Panc1 (cell line): ENCODE results near the gene CDC42. TPM values are rescaled to one million over a fixed set of nuclear protein-coding genes. Genes with fewer than 3 reads are reported as not detected.
A peak's percentile ranks its signal among the peaks of the same experiment; 100 is the strongest.

Experiments
- ATAC-seq: fragments of 200-7000 bp; cut with Tn5 transposase; 2 replicates; pipeline ENCODE4 v1.9.1; 2020; ENCODE audit warnings: mild to moderate bottlenecking, moderate library complexity
- BruUV-seq: library from RNA; stranded (reverse); fragments of 400-500 nt; replicated peaks from 2 replicates; lab custom pipeline; 2021; lab: Mats Ljungman, UMichigan
- CTCF ChIA-PET: fragments of 300-600 bp; sonication (Branson Sonifier 250); formaldehyde crosslinking; loops from one replicate; lab custom pipeline; 2022; ENCODE audit warnings: antibody characterized with exemption; lab: Charles Lee
- POLR2A ChIA-PET: fragments of 300-600 bp; sonication (Branson Sonifier 250); formaldehyde crosslinking; loops from one replicate; lab custom pipeline; 2022; ENCODE audit warnings: antibody characterized with exemption; lab: Charles Lee
- DNase-seq: peaks from one replicate; pipeline ENCODE4 v3.0.0-alpha.2; 2010; ENCODE audit warnings: low read depth, low spot score
- H3K27ac ChIP-seq: 2 replicates; pipeline ENCODE4 v1.5.1; 2011; ENCODE audit warnings: mild to moderate bottlenecking, low read length, inconsistent platforms
- H3K27me3 ChIP-seq: fragments of 200-500 bp; sonication (Bioruptor generic); 2 replicates; pipeline ENCODE4 v1.6.0; 2014; ENCODE audit warnings: low read length, inconsistent platforms; ENCODE audit not compliant: control insufficient read depth, insufficient read depth
- H3K36me3 ChIP-seq: fragments of 200-500 bp; sonication (Bioruptor generic); 2 replicates; pipeline ENCODE4 v1.5.1; 2014; ENCODE audit warnings: inconsistent platforms, mild to moderate bottlenecking, low read length, moderate library complexity; ENCODE audit not compliant: control insufficient read depth, insufficient read depth
- H3K4me1 ChIP-seq: 2 replicates; pipeline ENCODE4 v1.5.1; 2011; ENCODE audit warnings: inconsistent platforms, mild to moderate bottlenecking, low read length, moderate library complexity; ENCODE audit not compliant: control insufficient read depth, insufficient read depth
- H3K4me3 ChIP-seq, 2 experiments: 2 replicates each; pipeline ENCODE4 v1.5.1; 2011 to 2012; ENCODE audit warnings: low read depth in 2 of 2, low read length in 2 of 2, mild to moderate bottlenecking in 2 of 2, inconsistent platforms in 1 of 2, moderate library complexity in 1 of 2
- H3K9me3 ChIP-seq: fragments of 200-500 bp; sonication (Bioruptor generic); 2 replicates; pipeline ENCODE4 v1.5.1; 2014; ENCODE audit warnings: low read depth, mild to moderate bottlenecking, inconsistent platforms, low read length, moderate library complexity; ENCODE audit not compliant: control insufficient read depth, insufficient read depth
- CTCF ChIP-seq: fragments of 450-650 bp; IDR thresholded peaks from 2 replicates; pipeline ENCODE4 v1.5.1; 2017; ENCODE audit warnings: mild to moderate bottlenecking
- POLR2AphosphoS5 ChIP-seq: IDR thresholded peaks from 2 replicates; pipeline ENCODE4 v1.6.1; 2012; ENCODE audit warnings: mild to moderate bottlenecking, low read depth, low read length, moderate library complexity
- REST ChIP-seq, 2 experiments: IDR thresholded peaks; 2 replicates each; pipeline ENCODE4 v1.6.1; 2011 to 2012; ENCODE audit warnings: low read depth in 2 of 2, control low read depth in 1 of 2, low read length in 1 of 2, mild to moderate bottlenecking in 1 of 2, moderate library complexity in 1 of 2; ENCODE audit not compliant: insufficient read depth in 1 of 2
- SIN3A ChIP-seq: IDR thresholded peaks from 2 replicates; pipeline ENCODE4 v1.6.1; 2012; ENCODE audit warnings: low read depth, mild to moderate bottlenecking, low read length, moderate library complexity, borderline replicate concordance; ENCODE audit not compliant: insufficient read depth
- TCF7L2 ChIP-seq: IDR thresholded peaks from 2 replicates; pipeline ENCODE4 v1.6.1; 2011; ENCODE audit warnings: mild to moderate bottlenecking, low read depth, low read length, inconsistent platforms
- in situ Hi-C: cut with HindIII; loops from 2 replicates; pipeline ENCODE4 v1.10.0; 2016; ENCODE audit warnings: low sequenced_read_pairs, low pct_unique_long_range_greater_than_20kb
- intact Hi-C: fragments of 100-400 bp; cut with micrococcal nuclease; formaldehyde crosslinking; loops from one replicate; pipeline ENCODE4 v1.10.0; 2022; ENCODE audit not compliant: unreplicated experiment
- total RNA-seq: library from RNA; stranded (reverse); gene quantifications from one replicate; pipeline ENCODE4 v1.2.1, GENCODE V29; 2021; ENCODE audit not compliant: unreplicated experiment

The CDC42 gene
- total RNA-seq, 1 experiment from 2014 or later: 240 TPM

GRCh38 chr1:22053861-22054770 lies 1.6 kb downstream of the CDC42 start:
- ATAC-seq: no peak
- Histone ChIP-seq H3K27ac (peak overlapping the region; percentile 88), H3K4me1 (peaks cover 26% of the 10 kb centered on the region), H3K27me3 (no peaks in the 10 kb centered on the region), H3K36me3 (peaks cover 4% of the 10 kb centered on the region; the same call in 1 of the 2 replicates), H3K9me3 (no peaks in the 10 kb centered on the region), H3K4me3 (peak overlapping the region; percentile 86 to 88)
- no peak for TF ChIP-seq REST (IDR thresholded peaks at IDR 0.05; ENCODE audit: insufficient read depth in 1 of 2, low read depth in 2 of 2, low read length in 1 of 2)
- no peak for TF ChIP-seq POLR2AphosphoS5
- TF ChIP-seq SIN3A: no peak
- no peak for TF ChIP-seq CTCF
- no peak for TF ChIP-seq TCF7L2
- DNase-seq: no peak
- CTCF ChIA-PET: interaction anchor here (0.6 kb wide), 1 partner anchor 221 kb away, joined by 3 read pairs; no protein-coding TSS in a partner anchor
- intact Hi-C loops (no loop called here), in situ Hi-C loops (no loop called here)
- TSS peak; percentile 77 for BruUV-seq
- POLR2A ChIA-PET: no interaction called here

GRCh38 chr1:22055463-22055862 lies 3.0 kb downstream of the CDC42 start:
- BruUV-seq: no TSS peak
- TF ChIP-seq SIN3A: no peak
- no peak for TF ChIP-seq TCF7L2
- no peak for TF ChIP-seq POLR2AphosphoS5
- TF ChIP-seq REST (IDR thresholded peaks at IDR 0.05; ENCODE audit: insufficient read depth in 1 of 2, low read depth in 2 of 2, low read length in 1 of 2): no peak
- intact Hi-C loops (no loop called here), in situ Hi-C loops (no loop called here)
- Histone ChIP-seq H3K36me3 (peaks cover 4% of the 10 kb centered on the region; the same call in 1 of the 2 replicates), H3K9me3 (no peaks in the 10 kb centered on the region), H3K4me3 (no peak overlapping the region), H3K4me1 (peaks cover 26% of the 10 kb centered on the region), H3K27me3 (no peaks in the 10 kb centered on the region), H3K27ac (no peak overlapping the region)
- ChIA-PET CTCF (no interaction called here), POLR2A (interaction anchor here (0.6 kb wide), 1 partner anchor 14 kb away, joined by 3 read pairs; no protein-coding TSS in a partner anchor)
- ATAC-seq: no peak
- no peak for DNase-seq
